ENCODE data around the gene RNF8. TPM values are rescaled to one million over a fixed set of nuclear protein-coding genes. Genes with fewer than 3 reads are reported as not detected.

RNF8 gene
- total and polyA plus RNA-seq, 9 of the 15 experiments (the other 6 are each of a cell fraction or from before 2014, with no cell fraction given), result 10.6 to 47.0 (median 37.5) TPM

- TF ChIP-seq, protein P1, sequence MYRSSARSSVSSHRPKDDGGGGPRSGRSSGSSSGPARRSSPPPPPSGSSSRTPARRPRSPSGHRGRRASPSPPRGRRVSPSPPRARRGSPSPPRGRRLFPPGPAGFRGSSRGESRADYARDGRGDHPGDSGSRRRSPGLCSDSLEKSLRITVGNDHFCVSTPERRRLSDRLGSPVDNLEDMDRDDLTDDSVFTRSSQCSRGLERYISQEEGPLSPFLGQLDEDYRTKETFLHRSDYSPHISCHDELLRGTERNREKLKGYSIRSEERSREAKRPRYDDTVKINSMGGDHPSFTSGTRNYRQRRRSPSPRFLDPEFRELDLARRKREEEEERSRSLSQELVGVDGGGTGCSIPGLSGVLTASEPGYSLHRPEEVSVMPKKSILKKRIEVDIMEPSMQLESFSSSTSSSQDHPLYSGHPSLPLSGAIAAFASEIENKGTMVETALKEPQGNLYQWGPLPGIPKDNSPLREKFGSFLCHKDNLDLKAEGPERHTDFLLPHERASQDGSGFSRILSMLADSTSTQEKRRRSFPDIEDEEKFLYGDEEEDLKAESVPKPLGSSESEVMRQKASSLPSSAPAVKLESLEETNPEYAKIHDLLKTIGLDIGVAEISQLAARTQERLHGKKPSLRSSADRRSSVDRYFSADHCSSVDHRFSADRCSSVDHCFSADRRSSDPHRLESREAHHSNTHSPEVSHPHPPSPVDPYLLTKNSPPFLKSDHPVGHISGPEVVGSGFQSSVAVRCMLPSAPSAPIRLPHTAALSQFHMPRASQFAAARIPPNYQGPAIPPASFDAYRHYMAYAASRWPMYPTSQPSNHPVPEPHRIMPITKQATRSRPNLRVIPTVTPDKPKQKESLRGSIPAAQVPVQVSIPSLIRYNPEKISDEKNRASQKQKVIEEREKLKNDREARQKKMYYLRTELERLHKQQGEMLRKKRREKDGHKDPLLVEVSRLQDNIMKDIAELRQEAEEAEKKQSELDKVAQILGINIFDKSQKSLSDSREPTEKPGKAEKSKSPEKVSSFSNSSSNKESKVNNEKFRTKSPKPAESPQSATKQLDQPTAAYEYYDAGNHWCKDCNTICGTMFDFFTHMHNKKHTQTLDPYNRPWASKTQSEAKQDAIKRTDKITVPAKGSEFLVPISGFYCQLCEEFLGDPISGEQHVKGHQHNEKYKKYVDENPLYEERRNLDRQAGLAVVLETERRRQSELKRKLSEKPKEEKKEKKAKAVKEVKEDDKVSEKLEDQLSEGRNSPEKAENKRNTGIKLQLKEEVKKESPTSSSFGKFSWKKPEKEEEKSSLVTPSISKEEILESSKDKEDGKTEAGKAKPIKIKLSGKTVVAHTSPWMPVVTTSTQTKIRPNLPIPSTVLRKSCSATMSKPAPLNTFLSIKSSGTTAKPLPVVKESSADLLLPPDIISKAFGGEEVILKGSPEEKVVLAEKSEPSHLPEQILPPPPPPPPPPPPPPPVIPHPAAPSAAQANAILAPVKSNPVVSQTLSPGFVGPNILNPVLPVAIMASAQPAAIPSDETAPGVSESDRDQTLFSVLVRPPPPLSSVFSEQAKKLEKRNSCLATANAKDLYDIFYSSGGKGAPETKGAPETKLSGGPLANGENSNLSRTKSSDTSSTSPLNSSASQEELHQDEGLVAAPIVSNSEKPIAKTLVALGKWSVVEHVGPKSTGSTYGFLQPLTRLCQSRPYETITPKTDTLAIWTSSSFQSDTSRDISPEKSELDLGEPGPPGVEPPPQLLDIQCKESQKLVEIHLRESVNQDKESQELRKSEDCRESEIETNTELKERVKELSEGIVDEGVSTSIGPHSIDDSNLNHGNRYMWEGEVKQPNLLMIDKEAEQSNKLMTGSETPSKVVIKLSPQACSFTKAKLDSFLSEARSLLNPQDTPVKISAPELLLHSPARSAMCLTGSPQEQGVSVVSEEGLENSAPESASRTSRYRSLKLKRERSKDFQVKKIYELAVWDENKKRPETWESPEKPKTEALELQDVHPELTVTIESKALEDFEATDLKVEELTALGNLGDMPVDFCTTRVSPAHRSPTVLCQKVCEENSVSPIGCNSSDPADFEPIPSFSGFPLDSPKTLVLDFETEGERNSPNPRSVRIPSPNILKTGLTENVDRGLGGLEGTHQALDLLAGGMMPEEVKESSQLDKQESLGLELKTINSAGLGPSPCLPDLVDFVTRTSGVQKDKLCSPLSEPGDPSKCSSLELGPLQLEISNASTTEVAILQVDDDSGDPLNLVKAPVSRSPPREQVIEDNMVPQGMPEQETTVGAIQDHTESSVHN (IDR thresholded peaks at IDR 0.05; ENCODE audit: borderline replicate concordance in 1 of 2, low read depth in 1 of 2), result no peak
- TF ChIP-seq SRF (CRISPR knock-in tag; IDR thresholded peaks at IDR 0.05) (peak in 1 of 2 experiments; percentile 76; a peak in 2 of 4 replicates), SIN3B (IDR thresholded peaks at IDR 0.05; ENCODE audit: low read depth) (peak; percentile 97), DNMT1 (IDR thresholded peaks at IDR 0.05) (no peak), MAZ (CRISPR knock-in tag; conservative IDR thresholded peaks at IDR 0.05 in 1 of 2, IDR thresholded peaks at IDR 0.05 in 1 of 2) (peak; percentile 95), DACH1 (IDR thresholded peaks at IDR 0.05; ENCODE audit: partially characterized antibody) (peak; percentile 66), DDX20 (tag; IDR thresholded peaks at IDR 0.05; ENCODE audit: low read depth) (no peak), HNRNPH1 (optimal IDR thresholded peaks at IDR 0.05; ENCODE audit: low read depth, low read length) (no peak), SREBF1 (IDR thresholded peaks at IDR 0.05; ENCODE audit: borderline replicate concordance, low read depth, low read length) (no peak; the same call in 1 of the 2 replicates), TBL1XR1 (IDR thresholded peaks at IDR 0.05; ENCODE audit: low read length in 2 of 2) (peak in 1 of 2 experiments; percentile 90; a peak in 3 of 4 replicates), HCFC1 (IDR thresholded peaks at IDR 0.05; ENCODE audit: low read depth, low read length) (peak; percentile 88), C11orf30 (IDR thresholded peaks at IDR 0.05; ENCODE audit: low read depth) (peak; percentile 98), KDM5B (IDR thresholded peaks at IDR 0.05; ENCODE audit: insufficient replicate concordance, low read depth, low read length) (peak; percentile 69), ARID3B (CRISPR knock-in tag; IDR thresholded peaks at IDR 0.05; ENCODE audit: borderline replicate concordance) (0 out of 2 replicates have a peak, but pooled peaks have one; percentile 72)
- TF ChIP-seq, protein P2, sequence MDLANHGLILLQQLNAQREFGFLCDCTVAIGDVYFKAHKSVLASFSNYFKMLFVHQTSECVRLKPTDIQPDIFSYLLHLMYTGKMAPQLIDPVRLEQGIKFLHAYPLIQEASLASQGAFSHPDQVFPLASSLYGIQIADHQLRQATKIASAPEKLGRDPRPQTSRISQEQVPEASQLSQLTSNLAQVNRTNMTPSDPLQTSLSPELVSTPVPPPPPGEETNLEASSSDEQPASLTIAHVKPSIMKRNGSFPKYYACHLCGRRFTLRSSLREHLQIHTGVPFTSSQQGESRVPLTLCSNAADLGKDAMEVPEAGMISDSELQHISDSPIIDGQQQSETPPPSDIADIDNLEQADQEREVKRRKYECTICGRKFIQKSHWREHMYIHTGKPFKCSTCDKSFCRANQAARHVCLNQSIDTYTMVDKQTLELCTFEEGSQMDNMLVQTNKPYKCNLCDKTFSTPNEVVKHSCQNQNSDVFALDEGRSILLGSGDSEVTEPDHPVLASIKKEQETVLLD (IDR thresholded peaks at IDR 0.05), result peak; percentile 47; the same call in 1 of the 2 replicates
Measured at GRCh38 chr6:37432916-37433656, 79.3 kb downstream of the RNF8 start, which contains the start of gene CMTR1 (continued).
